ENCODE results near the gene PCGF5.

Gene PCGF5

GRCh38 chr10:91287276-91287675 is 66.8 kb downstream of the PCGF5 start:
- Histone ChIP-seq H3K27ac (ENCODE audit: extremely low read depth, low read depth, low read length) (no peak overlapping the region), H3K9me3 (ENCODE audit: control insufficient read depth, insufficient read depth, low read depth, low read length) (no peaks in the 10 kb centered on the region), H3K4me1 (ENCODE audit: control insufficient read depth, insufficient read depth, low read length) (no peaks in the 10 kb centered on the region), H3K36me3 (ENCODE audit: control insufficient read depth in 2 of 2, insufficient read depth in 1 of 2, low read length in 2 of 2) (peaks cover 0 to 4% of the 10 kb centered on the region in 2 experiments; a peak in 1 of 3 replicates), H3K4me3 (ENCODE audit: low read depth, low read length) (no peak overlapping the region)
- POLR2A ChIA-PET: no interaction called here
- TF ChIP-seq ZNF530 (tag by site-specific recombination; IDR thresholded peaks at IDR 0.05; ENCODE audit: low read depth) (no peak), ZNF600 (tag by site-specific recombination; IDR thresholded peaks at IDR 0.05) (no peak), ZNF596 (tag by site-specific recombination; IDR thresholded peaks at IDR 0.05) (no peak), ZFP69B (tag by site-specific recombination; IDR thresholded peaks at IDR 0.05) (no peak), ZNF292 (tag by site-specific recombination; IDR thresholded peaks at IDR 0.05; ENCODE audit: borderline replicate concordance, low read depth) (no peak), KLF9 (tag by site-specific recombination; IDR thresholded peaks at IDR 0.05; ENCODE audit: low read depth) (no peak), ZFP37 (tag by site-specific recombination; IDR thresholded peaks at IDR 0.05) (no peak), ZNF18 (tag by site-specific recombination; IDR thresholded peaks at IDR 0.05) (no peak), PATZ1 (tag by site-specific recombination; IDR thresholded peaks at IDR 0.05) (no peak), ZNF140 (tag by site-specific recombination; IDR thresholded peaks at IDR 0.05) (no peak), ZNF423 (tag by site-specific recombination; IDR thresholded peaks at IDR 0.05) (no peak), GFI1B (tag by site-specific recombination; IDR thresholded peaks at IDR 0.05) (no peak), ZSCAN30 (tag by site-specific recombination; IDR thresholded peaks at IDR 0.05) (no peak), IKZF3 (tag by site-specific recombination; IDR thresholded peaks at IDR 0.05) (no peak), SALL2 (tag by site-specific recombination; IDR thresholded peaks at IDR 0.05; ENCODE audit: borderline replicate concordance) (no peak), ZNF248 (tag by site-specific recombination; IDR thresholded peaks at IDR 0.05) (no peak), ZBTB44 (tag by site-specific recombination; IDR thresholded peaks at IDR 0.05) (no peak), ZNF26 (tag by site-specific recombination; IDR thresholded peaks at IDR 0.05) (no peak), ZNF548 (tag by site-specific recombination; IDR thresholded peaks at IDR 0.05) (no peak)
- TF ChIP-seq, protein P1, sequence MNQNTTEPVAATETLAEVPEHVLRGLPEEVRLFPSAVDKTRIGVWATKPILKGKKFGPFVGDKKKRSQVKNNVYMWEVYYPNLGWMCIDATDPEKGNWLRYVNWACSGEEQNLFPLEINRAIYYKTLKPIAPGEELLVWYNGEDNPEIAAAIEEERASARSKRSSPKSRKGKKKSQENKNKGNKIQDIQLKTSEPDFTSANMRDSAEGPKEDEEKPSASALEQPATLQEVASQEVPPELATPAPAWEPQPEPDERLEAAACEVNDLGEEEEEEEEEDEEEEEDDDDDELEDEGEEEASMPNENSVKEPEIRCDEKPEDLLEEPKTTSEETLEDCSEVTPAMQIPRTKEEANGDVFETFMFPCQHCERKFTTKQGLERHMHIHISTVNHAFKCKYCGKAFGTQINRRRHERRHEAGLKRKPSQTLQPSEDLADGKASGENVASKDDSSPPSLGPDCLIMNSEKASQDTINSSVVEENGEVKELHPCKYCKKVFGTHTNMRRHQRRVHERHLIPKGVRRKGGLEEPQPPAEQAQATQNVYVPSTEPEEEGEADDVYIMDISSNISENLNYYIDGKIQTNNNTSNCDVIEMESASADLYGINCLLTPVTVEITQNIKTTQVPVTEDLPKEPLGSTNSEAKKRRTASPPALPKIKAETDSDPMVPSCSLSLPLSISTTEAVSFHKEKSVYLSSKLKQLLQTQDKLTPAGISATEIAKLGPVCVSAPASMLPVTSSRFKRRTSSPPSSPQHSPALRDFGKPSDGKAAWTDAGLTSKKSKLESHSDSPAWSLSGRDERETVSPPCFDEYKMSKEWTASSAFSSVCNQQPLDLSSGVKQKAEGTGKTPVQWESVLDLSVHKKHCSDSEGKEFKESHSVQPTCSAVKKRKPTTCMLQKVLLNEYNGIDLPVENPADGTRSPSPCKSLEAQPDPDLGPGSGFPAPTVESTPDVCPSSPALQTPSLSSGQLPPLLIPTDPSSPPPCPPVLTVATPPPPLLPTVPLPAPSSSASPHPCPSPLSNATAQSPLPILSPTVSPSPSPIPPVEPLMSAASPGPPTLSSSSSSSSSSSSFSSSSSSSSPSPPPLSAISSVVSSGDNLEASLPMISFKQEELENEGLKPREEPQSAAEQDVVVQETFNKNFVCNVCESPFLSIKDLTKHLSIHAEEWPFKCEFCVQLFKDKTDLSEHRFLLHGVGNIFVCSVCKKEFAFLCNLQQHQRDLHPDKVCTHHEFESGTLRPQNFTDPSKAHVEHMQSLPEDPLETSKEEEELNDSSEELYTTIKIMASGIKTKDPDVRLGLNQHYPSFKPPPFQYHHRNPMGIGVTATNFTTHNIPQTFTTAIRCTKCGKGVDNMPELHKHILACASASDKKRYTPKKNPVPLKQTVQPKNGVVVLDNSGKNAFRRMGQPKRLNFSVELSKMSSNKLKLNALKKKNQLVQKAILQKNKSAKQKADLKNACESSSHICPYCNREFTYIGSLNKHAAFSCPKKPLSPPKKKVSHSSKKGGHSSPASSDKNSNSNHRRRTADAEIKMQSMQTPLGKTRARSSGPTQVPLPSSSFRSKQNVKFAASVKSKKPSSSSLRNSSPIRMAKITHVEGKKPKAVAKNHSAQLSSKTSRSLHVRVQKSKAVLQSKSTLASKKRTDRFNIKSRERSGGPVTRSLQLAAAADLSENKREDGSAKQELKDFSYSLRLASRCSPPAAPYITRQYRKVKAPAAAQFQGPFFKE (tag by site-specific recombination; IDR thresholded peaks at IDR 0.05; ENCODE audit: borderline replicate concordance): no peak
- CTCF ChIA-PET: interaction anchor here (1.6 to 1.8 kb wide), 2 partner anchors 10 to 11 kb away, joined by 4 to 6 read pairs; no protein-coding TSS in a partner anchor

All from HEK293 (cell line).